Gastrocnemius medialis (tissue), 4 donors: Measurements from ENCODE around the gene ZNF518A. TPM values are rescaled to one million over a fixed set of nuclear protein-coding genes. Genes with fewer than 3 reads are reported as not detected.

Source experiments
- ATAC-seq, 2 donors: fragments of 150-250 bp; one replicate each; pipeline ENCODE4 v1.9.1; 2016
- DNase-seq, 2 donors: peaks; one replicate each; pipeline ENCODE4 v3.0.0-alpha.2; 2019
- H3K27ac ChIP-seq, 4 donors: fragments of 200-600 bp; sonication (generic); 1 replicate in 1 of 4; 2 replicates in 3 of 4; pipeline ENCODE4 v1.5.1; 2016 to 2018; ENCODE audit warnings: mild to moderate bottlenecking in 2 of 4, moderate library complexity in 1 of 4
- H3K27me3 ChIP-seq, 3 donors: fragments of 200-600 bp; sonication (generic) in 2 of 3; 1 replicate in 1 of 3; 2 replicates in 2 of 3; pipeline versions ENCODE4 v1.5.1 to v1.6.0; 2016 to 2019; ENCODE audit warnings: mild to moderate bottlenecking in 1 of 3, moderate library complexity in 1 of 3
- H3K36me3 ChIP-seq, 2 donors: fragments of 200-600 bp; sonication (generic) in 1 of 2; one replicate each; pipeline ENCODE4 v1.5.1; 2017 to 2018
- H3K4me1 ChIP-seq, 2 donors: fragments of 200-600 bp; sonication (generic) in 1 of 2; one replicate each; pipeline ENCODE4 v1.5.1; 2016 to 2017; ENCODE audit warnings: mild to moderate bottlenecking in 2 of 2
- H3K4me3 ChIP-seq, 4 donors: fragments of 200-600 bp; sonication (generic) in 3 of 4; 1 replicate in 1 of 4; 2 replicates in 3 of 4; pipeline ENCODE4 v1.5.1; 2016 to 2019; ENCODE audit warnings: mild to moderate bottlenecking in 2 of 4
- H3K9me3 ChIP-seq, 3 donors: fragments of 200-600 bp; sonication (generic) in 2 of 3; 1 replicate in 1 of 3; 2 replicates in 2 of 3; pipeline ENCODE4 v1.5.1; 2016 to 2019
- CTCF ChIP-seq, 5 experiments: fragments of 450-650 bp in 3 of 5; fragments of 200-600 bp in 2 of 5; sonication (generic) in 2 of 5; IDR thresholded peaks in 4 of 5; conservative IDR thresholded peaks in 1 of 5; 1 replicate in 4 of 5; 2 replicates in 1 of 5; pipeline ENCODE4 v1.5.1; 2016 to 2019; ENCODE audit warnings: antibody characterized with exemption in 5 of 5, mild to moderate bottlenecking in 3 of 5, moderate library complexity in 3 of 5
- POLR2A ChIP-seq, 2 donors: fragments of 450-650 bp; IDR thresholded peaks; one replicate each; pipeline ENCODE4 v1.6.1; 2017; ENCODE audit warnings: antibody characterized with exemption in 2 of 2, mild to moderate bottlenecking in 2 of 2, moderate library complexity in 2 of 2
- in situ Hi-C, 4 donors: fragments of 200-750 bp; cut with MboI; loops; one replicate each; pipeline versions ENCODE4 v1.15.0 to v1.8.0; 2017; ENCODE audit warnings: low sequenced_read_pairs in 4 of 4
- intact Hi-C: fragments of 100-400 bp; cut with DNase I; formaldehyde crosslinking; loops from one replicate; pipeline ENCODE4 v1.15.1; 2023; ENCODE audit warnings: low total_unique reads
- total RNA-seq, 4 donors: library from RNA; depleted of rRNA; stranded (reverse); fragments of >200 nt; gene quantifications; one replicate each; pipeline versions ENCODE4 v1.1.0 to v1.2.3, GENCODE V29; 2016

Gene ZNF518A
- total RNA-seq, 4 donors from 2014 or later, result 4.9 to 11.8 (median 8.2) TPM

GRCh38 chr10:96208946-96209345, 78.8 kb downstream of the ZNF518A start:
- Histone ChIP-seq H3K27ac (no peak overlapping the region), H3K4me1 (no peaks in the 10 kb centered on the region), H3K36me3 (no peaks in the 10 kb centered on the region), H3K4me3 (no peak overlapping the region), H3K27me3 (no peaks in the 10 kb centered on the region), H3K9me3 (no peaks in the 10 kb centered on the region)
- ATAC-seq (no peak), DNase-seq (no peak)
- TF ChIP-seq POLR2A (IDR thresholded peaks at IDR 0.05) (no peak), CTCF (IDR thresholded peaks at IDR 0.05 in 4 of 5, conservative IDR thresholded peaks at IDR 0.05 in 1 of 5) (no peak)
- in situ Hi-C loops, result no loop called here
- intact Hi-C loops, result no loop called here

GRCh38 chr10:96211764-96212163, 81.7 kb downstream of the ZNF518A start:
- DNase-seq (no peak), ATAC-seq (no peak)
- TF ChIP-seq CTCF (IDR thresholded peaks at IDR 0.05 in 4 of 5, conservative IDR thresholded peaks at IDR 0.05 in 1 of 5) (no peak), POLR2A (IDR thresholded peaks at IDR 0.05) (no peak)
- H3K27me3 ChIP-seq, result no peaks in the 10 kb centered on the region
- H3K4me3 ChIP-seq, result no peak overlapping the region
- H3K36me3 ChIP-seq, result no peaks in the 10 kb centered on the region
- no peaks in the 10 kb centered on the region for H3K4me1 ChIP-seq
- no peaks in the 10 kb centered on the region for H3K9me3 ChIP-seq
- intact Hi-C loops (no loop called here), in situ Hi-C loops (no loop called here)
- no peak overlapping the region for H3K27ac ChIP-seq

GRCh38 chr10:96212911-96213310, 82.8 kb downstream of the ZNF518A start:
- ATAC-seq, result no peak
- H3K4me3 ChIP-seq, result no peak overlapping the region
- no peak for TF ChIP-seq CTCF (IDR thresholded peaks at IDR 0.05 in 4 of 5, conservative IDR thresholded peaks at IDR 0.05 in 1 of 5)
- H3K27ac ChIP-seq, result no peak overlapping the region
- DNase-seq, result no peak
- intact Hi-C loops, result no loop called here
- no peaks in the 10 kb centered on the region for H3K4me1 ChIP-seq
- H3K27me3 ChIP-seq, result no peaks in the 10 kb centered on the region
- in situ Hi-C loops, result no loop called here
- no peaks in the 10 kb centered on the region for H3K36me3 ChIP-seq
- H3K9me3 ChIP-seq, result no peaks in the 10 kb centered on the region

Other genes with a start within 250 kb of the ZNF518A start
- gene CC2D2B, start 222.3 kb upstream of the ZNF518A start, total RNA-seq, result under 1 TPM in 3 of 4 donors, not detected in 1; 0.13 to 0.36 (median 0.31) TPM
- 1 to 10 TPM; 2.0 to 4.6 (median 3.2) TPM for gene CCNJ, start 86.7 kb upstream of the ZNF518A start, total RNA-seq
- gene BLNK, start 141.3 kb downstream of the ZNF518A start, total RNA-seq, result under 1 TPM in 2 of 4 donors, not detected in 2; 0.24 to 0.29 TPM
- not detected for gene DNTT, start 174.1 kb downstream of the ZNF518A start, total RNA-seq
- gene OPALIN, start 228.7 kb downstream of the ZNF518A start, total RNA-seq, result not detected